IPS DF 4.7 (cell line): ENCODE data around the gene GINS1.
A peak's percentile ranks its signal among the peaks of the same experiment; 100 is the strongest.

Source experiments
- DNase-seq: peaks from one replicate; pipeline ENCODE4 v3.0.0-alpha.2; 2013; ENCODE audit warnings: low spot score; ENCODE audit errors: extremely low read depth

GINS1 gene

DNA sequence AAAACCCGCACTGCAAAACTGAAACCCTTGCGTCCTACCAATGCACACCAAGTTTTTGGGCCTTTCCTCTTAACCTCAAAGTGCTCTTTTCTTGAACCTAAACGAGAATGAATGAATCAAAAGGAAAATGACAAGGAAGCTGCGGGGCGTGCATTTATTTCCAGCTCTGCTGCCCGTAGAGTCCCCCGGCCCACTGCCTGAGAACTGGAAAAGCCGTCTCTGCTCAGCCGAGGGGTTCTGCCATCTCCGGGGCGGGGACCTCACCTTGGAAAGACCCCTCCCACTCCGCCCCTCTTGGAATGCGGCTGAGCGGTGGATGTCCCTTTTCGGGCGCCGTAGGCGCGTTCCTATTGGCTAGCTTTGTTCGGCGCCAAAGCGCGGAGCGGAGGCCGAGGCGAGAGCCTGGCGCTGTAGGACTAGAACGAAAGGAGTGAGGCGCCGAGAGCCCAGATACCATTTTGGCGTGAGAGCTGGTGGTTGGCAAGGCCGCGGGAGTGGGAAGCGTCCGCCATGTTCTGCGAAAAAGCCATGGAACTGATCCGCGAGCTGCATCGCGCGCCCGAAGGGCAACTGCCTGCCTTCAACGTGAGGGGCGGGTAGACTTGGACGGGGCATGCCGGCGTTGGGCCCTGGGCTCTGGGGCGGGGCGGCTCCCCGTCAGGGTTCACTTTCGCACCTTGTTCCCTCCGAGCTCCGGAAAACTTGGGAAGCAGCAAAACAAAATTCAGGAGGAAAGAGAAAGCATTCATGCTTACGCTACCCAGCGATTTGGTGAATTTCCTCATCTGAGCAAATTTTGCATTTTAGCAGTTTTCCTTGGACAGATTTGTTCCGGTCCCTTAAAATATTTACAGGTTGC is at the start of gene GINS1:
TSS of gene GINS1 (plus strand) at position 363 of the 859 bp plus-strand sequence. CDS start at position 511, 148 bp downstream.
- peak; percentile 72 for DNase-seq

DNA sequence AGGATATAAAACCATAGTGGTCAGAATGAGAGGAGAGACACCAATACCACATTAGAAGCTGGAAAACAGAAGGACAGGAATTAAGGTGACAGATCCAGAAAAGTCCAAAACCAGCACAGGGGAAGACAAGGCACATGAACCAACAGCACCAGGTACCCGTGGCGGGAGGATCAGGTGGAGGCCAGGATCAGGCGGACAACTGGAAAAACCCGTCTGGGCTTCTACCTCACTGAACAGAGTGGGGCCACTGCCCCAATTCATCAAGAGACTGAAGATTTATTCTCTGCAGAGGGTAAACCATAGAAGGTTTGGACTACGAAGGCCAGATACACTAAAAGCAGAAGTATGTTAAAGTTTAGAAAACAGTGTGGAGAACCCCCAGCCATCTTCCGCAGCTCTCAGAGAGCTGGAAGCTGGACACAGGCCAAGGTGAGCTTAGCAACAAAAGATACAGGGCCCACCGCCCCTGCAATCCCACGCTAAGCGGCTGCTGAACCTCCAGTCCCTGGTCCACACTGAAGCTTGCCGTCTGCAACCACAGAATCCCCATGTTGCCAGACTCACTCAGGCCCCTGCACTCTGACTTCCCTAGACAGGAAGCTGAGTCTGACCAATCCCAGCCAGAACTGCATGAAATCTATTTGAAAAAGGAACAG is 46.7 kb upstream of the GINS1 start:
- DNase-seq = no peak

DNA sequence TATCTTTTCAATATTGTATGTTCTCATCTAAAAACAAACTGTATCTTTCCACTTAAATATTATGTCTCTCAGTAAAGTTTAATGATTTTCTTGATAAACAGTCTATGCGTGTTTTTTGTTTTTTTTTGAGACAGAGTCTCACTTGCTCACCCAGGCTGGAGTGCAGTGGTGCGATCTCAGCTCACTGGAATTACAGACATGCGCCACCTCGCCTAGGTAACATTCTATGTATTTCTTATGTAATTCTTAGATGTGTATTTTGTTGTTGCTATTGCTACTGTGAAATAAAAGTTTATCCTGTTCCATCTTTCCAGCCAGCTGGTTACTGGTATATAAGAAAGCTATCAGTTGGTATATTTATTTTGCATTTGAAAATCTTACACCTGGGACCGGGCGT is 46.2 kb upstream of the GINS1 start:
- DNase-seq = no peak

DNA sequence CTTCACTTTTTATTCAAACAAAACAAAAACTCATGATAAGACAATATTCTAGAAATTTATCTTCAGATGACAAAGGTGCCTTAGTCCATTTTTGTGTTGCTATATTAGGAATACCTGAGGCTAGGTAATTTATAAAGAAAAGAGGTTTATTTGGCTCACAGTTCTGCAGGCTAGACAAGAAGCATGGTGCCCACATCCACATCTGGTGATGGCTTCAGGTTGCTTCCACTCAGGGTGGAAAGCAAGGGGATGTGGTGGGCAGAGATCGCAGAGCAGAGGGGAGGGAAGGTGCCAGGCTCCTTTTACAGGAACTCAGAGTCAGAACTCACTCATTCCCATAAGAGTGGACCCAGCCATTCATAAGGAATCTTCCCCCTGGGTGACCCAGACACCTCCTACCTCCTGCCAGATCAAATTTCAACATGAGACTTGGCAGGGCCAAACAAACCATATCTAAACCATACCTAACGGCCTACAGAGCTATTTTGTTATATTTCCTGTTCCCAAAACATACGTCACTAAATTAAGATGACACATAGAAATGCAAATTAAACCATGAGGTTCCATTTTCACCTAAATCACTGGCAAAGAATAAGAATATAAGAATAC is 43.2 kb upstream of the GINS1 start:
- no peak for DNase-seq

DNA sequence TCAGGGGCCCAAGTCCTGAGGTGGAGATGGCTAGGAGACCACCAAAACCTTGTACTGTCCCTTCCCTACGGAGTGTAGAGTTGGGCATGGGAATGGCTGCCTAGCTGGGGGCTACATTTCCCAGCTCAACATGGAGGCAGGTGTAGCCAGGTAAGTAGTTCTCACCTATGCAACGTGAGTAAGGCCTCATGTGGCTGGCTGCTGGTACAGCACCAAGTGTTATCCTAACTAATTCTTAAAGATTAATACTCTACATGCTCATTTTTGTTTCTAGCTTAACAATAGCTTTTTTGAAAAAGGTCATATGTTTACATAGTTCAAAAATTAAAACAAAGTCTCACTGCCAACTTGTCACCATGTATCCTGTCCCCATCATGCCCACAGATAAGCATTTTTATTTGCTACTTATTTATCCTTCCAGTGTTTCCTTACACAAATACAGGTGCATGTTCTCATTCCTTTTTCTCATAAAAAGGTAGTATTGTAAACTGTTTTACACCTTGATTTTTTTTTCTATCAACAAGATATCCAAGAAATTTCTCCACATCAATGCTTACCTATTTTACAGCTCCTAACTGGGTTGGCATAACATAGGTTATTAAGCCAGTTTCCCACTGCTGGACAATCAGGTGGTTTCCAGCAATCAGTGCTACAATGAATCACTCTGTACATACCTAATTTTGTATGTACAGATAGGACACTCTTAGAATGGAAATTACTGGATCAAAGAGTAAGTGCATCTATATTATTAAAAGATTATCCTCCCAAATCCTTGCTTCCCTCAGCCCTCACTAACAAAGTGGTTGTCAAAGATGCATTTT is 42.4 kb upstream of the GINS1 start:
- DNase-seq = no peak

DNA sequence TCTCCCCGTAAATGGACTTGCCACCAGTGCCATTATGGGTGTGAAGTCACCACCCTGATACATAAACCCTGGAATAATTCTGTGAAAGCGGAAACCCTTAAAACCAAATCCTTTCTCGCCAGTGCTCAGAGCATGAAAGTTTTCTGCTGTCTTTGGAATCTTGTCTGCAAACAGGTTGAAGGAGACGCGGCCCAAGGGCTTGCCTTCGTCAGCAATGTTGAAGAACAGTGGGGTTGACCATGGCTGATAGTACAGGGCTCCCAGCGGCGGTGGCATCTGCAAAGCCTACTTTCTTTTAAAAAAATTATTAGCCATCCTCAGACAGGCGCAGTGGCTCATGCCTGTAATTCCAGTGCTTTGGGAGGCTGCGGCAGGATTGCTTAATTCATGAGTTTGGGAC is 38.9 kb upstream of the GINS1 start:
- no peak for DNase-seq

DNA sequence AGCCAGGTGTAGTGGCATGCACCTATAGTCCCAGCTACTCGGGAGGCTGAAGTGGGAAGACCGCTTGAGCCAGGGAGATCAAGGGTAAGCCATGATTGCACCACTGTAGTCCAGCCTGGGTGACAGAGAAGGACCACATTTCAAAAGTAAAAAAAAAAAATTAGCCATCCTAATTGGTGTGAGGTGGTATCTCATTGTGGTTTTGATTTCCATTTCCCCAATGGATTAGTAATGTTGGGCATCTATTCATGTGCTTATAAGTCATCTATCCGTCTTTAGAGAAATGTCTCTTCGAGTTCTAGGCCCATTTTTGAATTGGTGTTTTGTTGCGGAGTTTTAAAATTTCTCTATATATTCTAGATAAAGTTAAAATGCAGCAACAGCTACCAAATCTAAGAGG is 38.5 kb upstream of the GINS1 start:
- no peak for DNase-seq

DNA sequence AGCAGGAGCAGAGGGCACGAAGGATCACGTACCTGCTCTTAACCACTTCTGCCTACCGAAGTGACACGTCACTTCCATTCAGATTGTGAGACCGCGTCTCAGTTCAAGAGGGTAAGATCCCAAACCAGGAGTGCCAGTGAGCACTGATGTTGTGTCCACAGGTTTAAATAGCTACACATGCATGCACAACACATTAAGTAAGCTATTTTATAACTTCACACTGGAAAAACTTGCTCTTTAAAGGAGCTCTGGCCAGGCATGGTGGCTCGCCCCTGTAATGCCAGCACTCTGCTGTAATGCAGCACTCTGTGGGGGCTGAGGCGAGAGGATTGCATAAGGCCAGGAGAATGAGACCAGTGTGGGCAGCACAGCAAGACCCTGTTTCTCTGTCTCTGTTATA is 37.9 kb upstream of the GINS1 start:
- DNase-seq = no peak

DNA sequence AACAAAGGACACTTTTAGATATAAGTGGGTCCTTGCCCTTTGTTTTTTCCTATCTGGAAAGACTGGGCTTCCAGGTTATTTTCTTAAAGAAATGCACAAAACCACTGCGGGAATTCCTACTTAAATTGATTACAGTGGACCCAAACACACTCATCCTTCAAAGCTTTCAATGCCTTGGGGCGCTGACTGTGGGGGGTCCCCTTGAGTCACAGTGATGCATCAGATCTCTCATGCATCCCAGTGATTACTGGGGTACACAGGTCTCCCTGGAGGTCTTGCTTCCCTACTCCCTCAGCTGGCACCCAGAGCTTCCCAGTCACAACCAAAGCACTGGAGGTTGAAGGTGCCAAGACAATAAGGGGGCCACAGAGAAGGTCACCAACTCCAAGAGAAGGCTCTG is 37.5 kb upstream of the GINS1 start:
- DNase-seq = no peak

DNA sequence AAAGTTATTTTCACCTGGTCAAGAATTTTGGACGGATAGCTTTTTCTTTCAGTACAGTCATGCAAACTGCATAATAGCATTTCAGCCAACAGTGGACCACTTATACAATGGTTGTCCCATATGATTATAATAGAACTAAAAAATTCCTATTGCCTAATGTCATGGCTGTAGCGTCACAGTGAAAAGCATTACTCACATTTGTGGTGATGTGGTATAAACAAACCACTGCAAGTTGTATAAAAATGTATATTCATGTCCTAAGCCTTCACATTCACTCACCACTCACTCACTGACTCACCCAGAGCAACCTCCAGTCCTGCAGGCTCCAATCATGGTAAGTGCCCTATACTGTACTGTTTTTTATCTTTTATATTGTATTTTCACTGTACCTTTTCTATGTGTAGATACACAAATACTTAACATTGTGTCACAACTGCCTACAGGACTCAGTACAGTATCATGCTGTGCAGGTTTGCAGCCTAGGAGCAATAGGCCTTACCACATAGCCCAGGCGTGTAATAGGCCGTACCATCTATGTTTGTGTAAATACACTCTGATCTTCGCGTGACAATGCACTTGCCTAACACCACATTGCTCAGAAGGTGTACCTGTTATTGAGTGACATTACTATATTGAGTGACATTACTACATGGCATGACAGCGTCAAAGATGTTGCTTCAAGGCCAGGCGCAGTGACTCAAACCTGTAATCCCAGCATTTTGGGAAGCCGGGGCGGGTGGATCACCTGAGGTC is 34.7 kb upstream of the GINS1 start:
- DNase-seq = no peak

DNA sequence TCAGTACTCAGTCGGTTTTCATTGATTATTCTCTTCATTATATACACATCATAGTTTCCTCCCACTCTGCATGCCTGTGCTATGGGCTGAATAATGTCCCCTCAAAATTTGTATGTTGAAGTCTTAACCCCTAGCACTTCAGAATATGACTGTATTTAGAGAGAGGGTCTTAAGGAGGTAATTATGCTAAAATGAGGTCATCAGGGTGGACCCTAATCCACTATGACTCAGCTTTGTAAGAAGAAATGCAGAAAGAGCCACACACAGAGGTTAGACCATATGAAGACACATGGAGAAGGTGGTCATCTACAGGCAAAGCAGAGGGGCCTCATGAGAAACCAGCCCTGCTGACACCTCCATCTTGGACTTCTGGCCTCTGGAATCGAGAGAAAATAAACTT is 32.6 kb upstream of the GINS1 start:
- no peak for DNase-seq

DNA sequence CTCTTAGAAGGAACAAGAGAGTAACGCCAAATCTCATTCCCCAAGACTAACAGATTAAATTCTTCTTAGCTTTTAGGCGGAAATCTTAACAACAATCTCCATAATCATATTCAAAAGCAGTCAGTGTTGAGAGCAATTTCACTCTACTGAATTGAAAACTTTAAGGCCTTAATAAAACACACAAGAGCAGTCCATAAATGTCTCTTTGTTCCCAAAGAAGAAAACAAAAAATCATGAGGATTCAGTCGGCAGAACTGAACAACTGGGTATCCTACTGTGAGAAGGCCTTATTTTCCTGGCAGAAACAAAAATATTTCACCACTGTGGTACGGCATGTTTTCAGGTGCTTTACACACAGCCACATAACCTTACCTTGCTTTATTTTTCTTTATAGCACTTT is 31.2 kb upstream of the GINS1 start:
- no peak for DNase-seq

DNA sequence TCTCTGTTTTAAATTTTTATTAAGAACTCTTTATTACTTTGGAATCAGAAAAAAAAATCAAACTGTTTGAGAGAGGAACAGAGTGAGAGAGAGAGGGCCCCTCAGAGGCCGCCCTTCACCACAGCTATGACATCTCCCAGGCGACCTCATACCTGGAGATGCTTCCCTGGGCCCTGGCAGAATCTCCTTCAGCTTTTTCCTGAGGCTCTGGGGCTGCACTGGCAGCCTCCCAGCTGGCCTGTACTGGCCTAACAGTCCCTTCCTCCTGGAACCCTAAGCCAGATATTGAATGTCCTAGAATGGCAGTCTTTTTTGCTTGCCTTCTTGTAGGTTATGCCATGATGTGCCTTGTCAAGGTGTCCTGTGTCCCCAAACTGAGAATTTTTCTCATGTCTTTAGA is 30.6 kb upstream of the GINS1 start:
- DNase-seq = no peak

DNA sequence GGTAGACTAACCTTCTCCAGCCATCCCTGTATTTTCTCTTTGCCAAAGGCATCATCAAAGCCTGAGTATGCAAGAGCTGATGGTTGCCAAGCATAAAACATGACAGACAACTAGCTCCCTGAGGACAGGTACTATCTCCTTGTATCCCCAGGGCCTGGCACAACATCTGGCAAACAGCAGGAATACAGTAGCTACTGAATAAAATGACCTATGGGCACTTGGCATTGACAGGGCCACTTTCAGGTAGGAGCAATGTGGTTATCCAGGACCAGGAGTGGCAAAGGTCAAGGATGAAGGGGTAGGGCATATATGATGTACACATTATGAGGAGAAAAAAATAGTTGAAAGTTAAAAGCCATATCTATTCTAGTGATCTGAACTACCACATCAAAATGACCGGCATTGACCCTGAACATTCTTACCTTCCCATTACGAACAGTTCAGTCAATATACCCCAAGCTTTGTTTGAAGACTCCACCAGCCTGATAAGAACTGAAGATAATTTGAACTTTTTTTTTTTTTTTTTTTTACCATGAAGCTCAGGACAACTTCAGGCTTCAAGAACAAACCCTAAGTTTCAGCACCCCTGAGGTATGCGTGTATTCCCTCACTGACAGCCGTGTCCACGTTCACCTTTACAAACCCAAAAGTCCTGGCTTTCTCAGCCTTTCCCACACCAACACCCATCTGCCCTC is 29.1 kb upstream of the GINS1 start:
- no peak for DNase-seq

DNA sequence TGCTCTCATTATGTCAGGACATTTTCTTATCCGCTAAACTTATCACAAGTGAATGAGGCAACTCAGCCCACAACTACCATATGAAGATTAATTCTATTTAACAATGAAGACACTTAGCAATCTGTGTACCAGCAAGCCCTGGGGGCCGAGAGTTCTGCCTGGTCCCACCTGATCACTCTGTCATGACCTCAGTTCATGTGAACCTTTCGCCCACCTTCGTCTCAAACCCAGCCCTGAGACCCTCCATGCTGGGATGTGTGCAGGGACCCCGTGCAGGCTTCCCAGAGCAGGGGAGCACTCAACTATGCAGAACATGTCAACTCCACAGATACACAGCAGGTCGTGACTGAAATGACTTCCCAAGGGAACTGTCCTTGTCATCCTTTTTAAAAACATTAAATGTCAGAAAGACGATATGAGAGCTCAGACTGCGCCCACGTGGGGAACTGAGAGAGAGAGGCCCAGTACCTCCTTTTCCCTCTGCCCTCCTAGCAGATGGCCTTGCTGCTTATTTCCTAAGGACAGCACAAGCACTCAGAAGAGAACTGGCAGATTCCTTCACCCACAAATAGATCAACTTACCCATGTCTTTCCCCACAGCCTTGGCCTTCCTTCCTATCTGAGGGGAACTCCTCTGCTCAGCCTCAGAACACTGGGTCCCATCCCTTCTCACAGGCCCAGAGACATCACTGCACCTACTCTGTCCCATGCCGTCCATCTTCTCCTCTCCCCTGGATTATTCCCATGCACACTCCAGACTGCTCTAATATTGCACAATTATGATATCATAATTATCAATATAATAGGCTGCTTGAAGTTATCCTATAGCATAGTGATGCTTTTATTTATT is 28.4 kb upstream of the GINS1 start:
- no peak for DNase-seq

DNA sequence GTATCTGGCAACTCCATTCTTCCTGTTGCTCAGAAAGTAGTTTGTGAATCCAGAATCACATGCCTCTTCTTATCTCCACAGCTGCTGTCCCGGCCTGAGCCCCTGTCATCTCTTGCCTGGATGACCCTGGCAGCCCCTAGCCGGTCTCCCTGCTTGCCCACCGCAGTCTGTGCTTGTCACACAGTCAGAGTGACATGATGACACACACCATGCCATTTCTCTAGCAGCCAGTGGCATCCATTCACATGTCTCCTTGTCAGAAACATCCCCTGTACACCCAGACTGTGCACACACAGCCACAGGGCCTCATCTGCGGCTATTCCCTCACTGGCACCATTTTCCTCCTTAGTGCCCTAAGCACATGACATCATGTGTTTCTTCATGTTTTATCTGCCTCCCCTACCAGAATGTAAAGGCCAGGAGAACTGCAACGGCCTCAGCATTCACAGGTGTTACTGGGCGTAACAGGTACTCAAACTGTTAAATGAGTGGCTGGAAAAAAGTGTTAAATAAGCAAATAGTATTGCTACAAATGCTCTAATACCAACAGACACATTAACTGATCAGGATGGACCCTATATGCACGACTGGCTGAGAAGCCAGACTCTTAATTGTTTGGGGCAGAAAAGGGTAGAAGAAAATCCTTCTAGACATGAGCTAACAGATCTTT is 26.4 kb upstream of the GINS1 start:
- DNase-seq = no peak

DNA sequence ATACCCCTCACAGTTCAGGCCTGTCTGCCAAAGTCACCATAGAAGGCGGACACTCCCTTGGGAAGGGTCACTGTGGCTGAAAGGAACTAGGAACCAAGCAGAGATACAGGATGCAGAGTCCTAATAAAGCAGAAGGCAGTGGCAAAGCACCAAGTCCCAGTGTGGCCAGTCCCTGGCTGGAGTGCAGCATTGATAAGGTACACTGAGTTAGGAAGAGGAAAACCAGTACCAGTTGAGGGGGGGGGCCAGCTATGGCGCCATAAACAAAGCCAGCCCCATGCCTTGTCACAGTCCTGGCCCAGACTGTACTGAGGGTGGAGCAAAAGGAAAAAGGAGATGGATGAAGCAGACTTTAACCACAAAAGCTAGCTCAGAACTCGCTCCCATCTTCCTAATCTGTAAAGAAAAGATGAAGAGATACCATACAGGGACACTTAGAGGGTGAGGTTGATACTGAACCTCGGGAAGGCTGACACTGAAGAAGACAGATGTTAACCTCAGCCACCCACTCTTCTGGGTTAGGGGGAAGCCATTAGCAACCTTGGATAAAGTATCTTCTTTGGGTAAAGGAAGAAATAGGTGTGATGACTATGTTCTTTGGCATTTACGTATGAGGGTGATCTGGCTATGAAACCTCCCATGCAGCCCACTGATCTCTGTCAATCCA is 24.6 kb upstream of the GINS1 start:
- DNase-seq = no peak

DNA sequence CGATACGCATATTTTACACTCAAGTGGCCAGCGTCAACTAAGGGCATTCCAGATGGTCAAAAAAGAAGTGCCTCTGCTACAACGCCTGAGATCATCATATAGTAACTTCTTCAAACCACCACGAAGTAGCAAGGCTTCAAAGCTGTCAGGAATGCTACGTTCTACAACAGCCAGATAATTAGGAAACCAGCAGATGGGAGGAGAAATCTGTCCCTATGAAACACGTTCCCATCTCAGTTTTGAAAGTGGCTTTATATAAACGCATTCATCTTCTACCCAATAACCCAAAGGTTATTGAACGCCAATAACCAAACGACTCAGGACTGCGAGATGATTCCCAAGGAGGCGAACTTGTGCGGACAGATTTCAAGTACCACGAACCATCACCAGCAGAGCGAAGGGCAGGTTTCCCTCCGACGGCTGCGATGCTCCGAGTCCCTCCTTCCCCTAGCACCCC is 18.0 kb upstream of the GINS1 start:
- DNase-seq = no peak
